GM12892 (cell line): Measurements from ENCODE around the gene HDAC4.

Experiments used
- POLR2A ChIP-seq: IDR thresholded peaks from 2 replicates; pipeline ENCODE4 v1.6.1; 2011; ENCODE audit warnings: low read depth, low read length, control low read depth
- POLR2AphosphoS5 ChIP-seq: IDR thresholded peaks from 2 replicates; pipeline ENCODE4 v1.6.1; 2011; ENCODE audit warnings: low read depth, low read length, control low read depth

GRCh38 chr2:239312081-239312511, 88.7 kb downstream of the HDAC4 start:
- TF ChIP-seq POLR2AphosphoS5 (no peak), POLR2A (no peak)
